ENCODE data around the gene PABPC1L2A. TPM values are rescaled to one million over a fixed set of nuclear protein-coding genes. Genes with fewer than 3 reads are reported as not detected.
"Not testable (repeated sequence)": the region's sequence is repeated elsewhere in the genome, so short reads cannot be mapped to it uniquely, and the experiment has no call there.

PABPC1L2A gene
- polyA plus RNA-seq (ENCODE audit: insufficient read length): not detected

DNA sequence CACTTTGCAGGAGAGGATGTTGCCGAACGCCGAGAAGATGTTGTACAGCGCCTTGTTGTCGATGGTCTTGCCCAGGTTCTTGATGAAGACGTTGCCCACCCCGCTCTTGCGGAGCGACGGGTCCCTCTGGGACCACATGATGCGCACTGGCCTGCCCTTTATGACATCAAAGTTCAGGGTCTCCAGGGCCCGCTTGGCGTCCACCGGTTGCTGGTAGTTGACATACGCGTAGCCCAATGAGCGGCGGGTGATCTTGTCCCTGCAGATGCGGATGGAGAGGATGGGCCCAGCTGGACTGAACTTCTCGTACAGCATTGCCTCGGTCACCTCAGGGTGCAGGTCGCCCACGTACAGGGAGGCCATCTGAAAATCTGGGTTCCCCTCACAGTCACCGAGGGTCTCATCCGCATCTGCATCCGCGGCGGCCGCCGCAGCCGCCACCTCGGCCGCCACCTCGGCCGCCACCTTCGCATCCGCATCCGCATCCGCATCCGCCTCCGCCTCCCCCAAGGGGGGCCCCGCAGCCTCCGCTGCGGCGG, at the start of gene PABPC1L2A:
Gene PABPC1L2A, minus strand, starts transcription at position 489 of the 539 bp plus-strand sequence. Its CDS starts 126 bp downstream, at position 363.
- DNase-seq: not testable (repeated sequence)

DNA sequence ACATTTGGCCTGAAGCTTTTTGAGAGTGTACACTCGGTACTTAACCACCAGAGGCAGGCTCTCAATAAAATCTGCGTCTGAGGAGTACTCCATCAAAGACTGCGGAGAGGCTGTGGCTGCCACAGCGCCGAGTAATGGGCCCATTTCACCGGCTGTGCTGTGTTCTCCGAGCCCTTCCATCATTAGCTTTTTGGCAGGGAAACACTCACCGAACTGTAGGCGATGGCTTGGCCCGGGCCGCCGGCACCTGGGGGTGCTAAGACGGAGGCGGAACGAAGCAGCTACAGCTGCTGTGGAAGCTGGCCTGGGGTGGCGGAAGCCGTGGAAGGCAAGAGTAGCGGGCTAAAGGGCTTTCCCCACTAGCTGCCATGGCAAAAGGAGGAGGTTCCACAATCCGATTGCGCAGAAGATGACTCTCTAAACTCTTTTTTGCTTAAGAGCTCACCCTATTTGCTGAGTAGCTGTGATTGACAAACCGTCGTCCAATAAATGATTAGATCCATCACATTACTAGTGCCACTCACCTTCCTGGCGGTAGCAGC, 48.5 kb upstream of the PABPC1L2A start:
- no peak for DNase-seq

DNA sequence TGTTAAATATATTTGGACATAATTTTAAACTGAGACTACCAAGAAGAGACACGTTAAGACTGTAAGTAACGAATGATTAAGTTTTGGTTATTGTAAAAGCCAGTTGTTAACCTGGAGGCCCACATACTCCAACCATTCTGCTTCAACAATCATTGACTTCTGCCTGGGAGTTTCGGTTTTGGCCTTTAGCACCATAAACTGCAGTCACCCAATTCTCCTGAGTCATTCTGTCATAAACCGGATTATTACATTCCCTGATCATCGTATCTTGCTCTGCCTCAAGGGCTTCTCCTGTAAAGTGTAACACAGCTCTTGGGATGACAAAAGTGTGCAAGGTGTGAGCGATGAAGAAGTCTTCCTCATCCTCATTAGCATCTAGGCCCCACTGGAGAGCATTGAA, 46.9 kb upstream of the PABPC1L2A start:
- no peak for DNase-seq

DNA sequence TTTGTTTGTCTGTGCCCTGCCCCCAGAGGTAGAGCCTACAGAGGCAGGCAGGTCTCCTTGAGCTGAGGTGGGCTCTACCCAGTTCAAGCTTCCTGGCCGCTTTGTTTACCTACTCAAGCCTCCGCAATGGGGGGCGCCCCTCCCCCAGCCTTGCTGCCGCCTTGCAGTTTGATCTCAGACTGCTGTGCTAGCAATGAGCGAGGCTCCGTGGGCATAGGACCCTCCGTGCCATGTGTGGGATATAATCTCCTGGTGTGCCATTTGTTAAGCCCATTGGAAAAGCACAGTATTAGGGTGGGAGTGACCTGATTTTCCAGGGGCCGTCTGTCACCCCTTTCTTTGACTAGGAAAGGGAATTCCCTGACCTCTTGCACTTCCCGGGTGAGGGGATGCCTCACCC, 20.2 kb upstream of the PABPC1L2A start:
- not testable (repeated sequence) for DNase-seq

DNA sequence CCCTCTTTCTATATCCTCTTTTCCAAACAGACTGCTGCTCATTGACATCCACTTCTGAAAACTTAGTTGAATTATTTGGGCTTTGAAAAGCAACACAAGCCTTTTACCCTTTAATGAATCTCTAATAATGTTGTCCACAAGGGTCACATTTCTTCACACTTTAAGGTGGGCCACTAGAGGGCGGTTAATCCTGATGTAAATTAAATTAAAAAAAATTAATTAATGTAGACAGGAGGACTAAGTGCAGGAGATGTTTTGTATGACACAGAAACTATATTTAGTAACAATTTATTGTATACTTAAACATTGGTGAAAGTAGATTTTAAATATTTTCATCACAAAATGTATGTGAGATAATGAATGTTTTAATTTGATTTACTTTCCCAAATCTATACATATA, 7.5 kb upstream of the PABPC1L2A start:
- not testable (repeated sequence) for DNase-seq

DNA sequence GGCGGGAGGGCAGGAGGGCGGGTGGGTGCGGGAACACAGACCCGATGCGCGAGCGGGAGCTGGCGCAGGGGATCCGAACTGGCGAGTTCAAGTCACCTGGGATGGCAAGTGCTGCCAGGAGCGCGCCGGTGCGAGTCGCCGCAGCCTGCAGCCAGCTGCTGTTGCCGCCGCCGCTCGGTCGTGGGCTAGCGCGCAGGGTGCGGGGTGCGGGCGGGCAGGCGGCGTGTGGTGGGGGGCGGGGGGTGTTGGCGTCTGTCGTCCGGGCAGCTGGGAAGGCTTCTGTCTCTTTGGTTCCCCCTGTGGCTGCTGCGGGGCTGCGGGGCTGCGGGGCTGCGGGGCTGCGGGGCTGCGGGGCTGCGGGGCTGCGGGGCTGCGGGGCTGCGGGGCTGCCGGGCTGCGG, 572 bp upstream of the PABPC1L2A start:
- not testable (repeated sequence) for DNase-seq

DNA sequence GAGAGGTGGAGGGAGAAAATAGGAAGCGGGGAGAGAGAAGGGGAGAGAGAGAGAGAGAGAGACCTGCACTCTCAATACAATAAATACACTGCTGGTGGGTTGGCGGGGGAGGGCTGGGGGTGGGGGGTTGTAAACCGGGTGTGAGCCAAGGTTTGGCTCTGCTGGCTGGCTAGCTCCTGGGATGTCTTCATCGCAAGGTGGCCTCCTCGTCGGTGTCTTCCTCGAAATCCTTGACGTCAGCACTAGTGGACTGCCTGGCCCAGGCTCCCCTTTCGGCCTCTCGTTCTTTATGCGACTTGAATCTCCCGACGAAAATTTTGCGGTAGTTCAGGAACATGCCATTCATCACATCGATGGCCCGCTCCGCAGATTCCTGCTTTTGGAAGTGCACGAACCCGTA, 715 bp downstream of the PABPC1L2A start:
- not testable (repeated sequence) for DNase-seq

DNA sequence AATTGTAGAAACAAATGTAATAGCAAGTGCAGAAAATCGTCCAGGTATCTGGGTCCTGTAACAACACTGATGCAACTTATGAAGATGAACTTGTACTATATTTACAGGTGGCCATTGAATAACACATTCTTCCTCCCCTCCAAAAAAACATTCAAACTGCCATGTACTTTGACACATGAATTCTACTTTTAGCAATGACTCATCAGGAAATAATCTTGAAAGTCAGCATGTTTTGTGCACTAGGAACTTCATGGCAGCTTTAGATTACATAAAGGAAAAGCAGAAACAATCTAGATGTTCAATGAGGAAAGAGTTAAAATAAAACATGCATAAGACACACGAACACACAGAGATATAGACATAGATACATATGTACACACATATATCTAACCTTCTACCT, 2.5 kb downstream of the PABPC1L2A start:
- DNase-seq: no peak

DNA sequence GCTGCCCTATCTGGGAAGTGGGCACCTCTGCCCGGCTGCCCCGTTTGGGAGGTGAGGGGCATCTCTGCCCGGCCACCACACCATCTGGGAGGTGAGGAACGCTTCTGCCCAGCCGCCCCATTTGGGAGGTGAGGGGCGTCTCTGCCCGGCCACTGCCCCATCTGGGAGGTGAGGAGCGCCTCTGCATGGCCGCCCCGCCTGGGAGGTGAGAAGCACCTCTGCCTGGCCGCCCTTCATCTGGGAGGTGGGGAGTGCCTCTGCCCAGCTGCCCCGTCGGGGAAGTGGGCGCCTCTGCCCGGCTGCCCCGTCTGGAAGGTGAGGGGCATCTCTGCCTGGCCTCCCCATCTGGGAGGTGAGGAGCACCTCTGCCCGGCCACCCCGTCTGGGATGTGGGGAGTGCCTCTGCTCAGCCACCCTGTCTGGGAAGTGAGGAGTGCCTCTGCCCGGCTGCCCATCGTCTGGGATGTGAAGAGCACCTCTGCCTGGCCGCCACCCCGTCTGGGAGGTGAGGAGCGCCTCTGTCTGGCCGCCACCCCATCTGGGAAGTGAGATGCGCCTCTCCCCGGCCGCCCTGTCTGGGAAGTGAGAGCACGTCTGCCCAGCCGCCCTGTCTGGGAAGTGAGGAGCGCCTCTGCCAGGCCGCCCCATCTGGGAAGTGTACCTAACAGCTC, 9.8 kb downstream of the PABPC1L2A start:
- DNase-seq: no peak

DNA sequence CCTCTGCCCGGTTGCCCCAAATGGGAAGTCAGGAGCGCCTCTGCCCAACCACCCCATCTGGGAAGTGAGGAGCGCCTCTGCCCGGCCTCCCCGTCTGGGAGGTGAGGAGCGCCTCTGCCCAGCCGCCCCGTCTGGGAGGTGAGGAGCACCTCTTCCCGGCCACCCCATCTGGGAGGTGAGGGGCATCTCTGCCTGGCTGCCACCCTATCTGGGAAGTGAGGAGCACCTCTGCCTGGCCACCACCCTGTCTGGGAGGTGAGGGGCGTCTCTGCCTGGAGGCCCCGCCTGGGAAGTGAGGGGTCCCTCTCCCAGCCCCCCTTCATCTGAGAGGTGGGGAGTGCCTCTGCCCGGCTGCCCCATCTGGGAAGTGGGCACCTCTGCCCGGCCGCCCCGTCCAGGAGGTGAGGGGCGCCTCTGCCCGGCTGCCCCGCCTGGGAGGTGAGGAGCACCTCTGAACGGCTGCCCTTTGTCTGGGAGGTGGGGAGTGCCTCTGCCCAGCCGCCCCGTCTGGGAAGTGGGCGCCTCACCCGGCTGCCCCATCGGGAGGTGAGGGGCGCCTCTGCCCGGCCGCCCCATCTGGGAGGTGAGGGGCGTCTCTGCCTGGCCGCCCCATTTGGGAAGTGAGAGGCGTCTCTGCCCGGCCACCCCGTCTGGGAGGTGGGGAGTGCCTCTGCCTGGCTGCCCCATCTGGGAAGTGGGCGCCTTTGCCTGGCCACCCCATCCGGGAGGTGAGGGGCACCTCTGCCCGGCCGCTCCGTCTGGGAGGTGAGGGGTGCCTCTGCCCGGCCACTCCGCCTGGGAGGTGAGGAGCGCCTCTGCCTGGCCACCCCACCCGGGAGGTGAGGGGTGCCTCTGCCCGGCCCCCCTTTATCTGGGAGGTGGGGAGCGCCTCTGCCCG, 10.6 kb downstream of the PABPC1L2A start:
- no peak for DNase-seq

DNA sequence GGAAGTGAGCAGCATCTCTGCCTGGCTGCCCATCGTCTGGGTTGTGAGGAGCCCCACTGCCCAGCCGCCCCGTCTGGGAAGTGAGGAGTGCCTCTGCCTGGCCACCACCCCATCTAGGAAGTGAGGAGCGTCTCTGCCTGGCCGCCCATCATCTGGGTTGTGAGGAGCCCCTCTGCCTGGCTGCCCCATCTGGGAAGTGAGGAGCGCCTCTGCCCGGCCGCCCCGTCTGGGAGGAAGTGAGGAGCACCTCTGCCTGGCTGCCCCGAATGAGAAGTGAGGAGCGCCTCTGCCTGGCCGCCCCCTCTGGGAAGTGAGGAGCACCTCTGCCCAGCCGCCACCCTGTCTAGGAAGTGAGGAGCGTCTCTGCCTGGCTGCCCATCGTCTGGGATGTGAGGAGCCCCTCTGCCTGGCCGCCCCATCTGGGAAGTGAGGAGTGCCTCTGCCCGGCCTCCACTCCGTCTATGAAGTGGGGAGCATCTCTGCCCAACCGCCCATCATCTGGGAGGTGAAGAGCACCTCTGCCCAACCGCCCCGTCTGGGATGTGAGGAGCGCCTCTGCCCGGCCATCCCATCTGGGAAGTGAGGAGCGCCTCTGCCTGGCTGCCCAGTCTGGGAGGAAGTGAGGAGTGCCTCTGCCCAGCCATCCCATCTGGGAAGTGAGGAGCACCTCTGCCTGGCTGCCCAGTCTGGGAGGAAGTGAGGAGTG, 11.4 kb downstream of the PABPC1L2A start:
- DNase-seq: not testable (repeated sequence)

DNA sequence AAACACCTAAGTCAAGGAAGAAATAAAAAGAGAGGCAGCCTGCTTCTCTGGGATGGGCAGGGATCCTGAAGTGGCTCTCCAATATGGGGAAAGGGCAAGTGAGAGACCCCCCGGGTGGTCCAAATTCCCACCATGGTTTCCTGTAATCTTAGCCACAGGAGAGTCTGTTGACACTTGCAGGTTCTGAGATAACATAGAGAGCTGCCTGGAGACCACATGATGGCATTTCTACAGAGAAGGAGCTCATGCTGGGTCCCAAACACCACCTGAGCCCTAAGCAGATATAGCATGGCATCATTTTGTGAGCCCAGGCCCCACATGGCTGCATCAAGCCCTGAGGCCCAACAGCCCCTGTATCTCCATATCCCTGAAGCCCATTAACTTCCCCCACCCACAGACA, 50.4 kb downstream of the PABPC1L2A start:
- no peak for DNase-seq

Other genes starting within 250 kb of the PABPC1L2A start
- not detected for gene FAM236C, start 166.9 kb downstream of the PABPC1L2A start, polyA plus RNA-seq (ENCODE audit: insufficient read length)
- not detected for gene FAM236A, start 141.3 kb downstream of the PABPC1L2A start, polyA plus RNA-seq (ENCODE audit: insufficient read length)
- not detected for gene DMRTC1, start 135.7 kb downstream of the PABPC1L2A start, polyA plus RNA-seq (ENCODE audit: insufficient read length)
- gene PABPC1L2B, start 76.6 kb downstream of the PABPC1L2A start, polyA plus RNA-seq (ENCODE audit: insufficient read length): not detected
- gene NAP1L2, start 135.3 kb upstream of the PABPC1L2A start, polyA plus RNA-seq (ENCODE audit: insufficient read length): 0.50 TPM